Small intestine (tissue), 7 donors: ENCODE results near the gene ARHGAP23. TPM values are rescaled to one million over a fixed set of nuclear protein-coding genes. Genes with fewer than 3 reads are reported as not detected.
"Not testable (repeated sequence)": the region's sequence is repeated elsewhere in the genome, so short reads cannot be mapped to it uniquely, and the experiment has no call there.

ENCODE experiments used
- DNase-seq, 2 donors: peaks; one replicate each; pipeline versions ENCODE4 v3.0.0 to v3.0.0-alpha.2; 2013
- FAIRE-seq: peaks from 2 replicates; lab custom pipeline; 2012; peaks lifted over from hg19 to GRCh38; lab: Jason Lieb, UNC
- H3K27ac ChIP-seq, 3 donors: one replicate each; pipeline ENCODE4 v1.5.1; 2013; ENCODE audit warnings: low read length in 2 of 3, mild to moderate bottlenecking in 2 of 3, control low read depth in 1 of 3, inconsistent platforms in 1 of 3, low read depth in 1 of 3, moderate library complexity in 1 of 3
- H3K27me3 ChIP-seq, 3 donors: one replicate each; pipeline ENCODE4 v1.6.1; 2013; ENCODE audit warnings: low read length in 3 of 3, inconsistent platforms in 1 of 3; ENCODE audit not compliant: control insufficient read depth in 3 of 3, insufficient read depth in 3 of 3
- H3K36me3 ChIP-seq, 3 donors: one replicate each; pipeline ENCODE4 v1.6.1; 2013; ENCODE audit warnings: low read length in 3 of 3, inconsistent platforms in 1 of 3, low read depth in 1 of 3, mild to moderate bottlenecking in 1 of 3, moderate library complexity in 1 of 3; ENCODE audit not compliant: control insufficient read depth in 3 of 3, insufficient read depth in 2 of 3
- H3K4me1 ChIP-seq, 3 donors: one replicate each; pipeline ENCODE4 v1.6.1; 2013; ENCODE audit warnings: low read length in 2 of 3, inconsistent platforms in 1 of 3, low read depth in 1 of 3, mild to moderate bottlenecking in 1 of 3, moderate library complexity in 1 of 3; ENCODE audit not compliant: control insufficient read depth in 3 of 3, insufficient read depth in 2 of 3
- H3K4me3 ChIP-seq, 3 donors: one replicate each; pipeline ENCODE4 v1.5.1; 2013; ENCODE audit warnings: low read length in 3 of 3, control low read depth in 1 of 3, inconsistent platforms in 1 of 3, low read depth in 1 of 3, mild to moderate bottlenecking in 1 of 3, moderate library complexity in 1 of 3
- H3K9me3 ChIP-seq, 2 donors: one replicate each; pipeline ENCODE4 v1.6.1; 2013; ENCODE audit warnings: low read depth in 1 of 2, low read length in 1 of 2; ENCODE audit not compliant: control insufficient read depth in 2 of 2, insufficient read depth in 1 of 2
- WGBS, 3 donors: extraction: QIAGEN DNeasy Blood & Tissue Kit; methylation state at CpG; one replicate each; pipeline ENCODE4 v1.1.7; 2013; 5-methylcytosine and 5-hydroxymethylcytosine counted together
- polyA plus RNA-seq, 4 donors: library from polyadenylated mRNA; stranded (reverse) in 3 of 4; unstranded in 1 of 4; fragments of 200-250 nt in 3 of 4; fragments of 120-200 nt in 1 of 4; gene quantifications; one replicate each; pipeline versions ENCODE4 v1.2.1 to v1.2.3, GENCODE V29; 2013
- donor health status: healthy with polysubstance abuse.
- donor health status: control.
- donor health status: control.
- donor health status: Bipolar disorder and iron deficiency.
- donor health status: healthy.

ARHGAP23 gene
- polyA plus RNA-seq, 4 donors, result 0.89 to 10.4 (median 4.7) TPM

DNA sequence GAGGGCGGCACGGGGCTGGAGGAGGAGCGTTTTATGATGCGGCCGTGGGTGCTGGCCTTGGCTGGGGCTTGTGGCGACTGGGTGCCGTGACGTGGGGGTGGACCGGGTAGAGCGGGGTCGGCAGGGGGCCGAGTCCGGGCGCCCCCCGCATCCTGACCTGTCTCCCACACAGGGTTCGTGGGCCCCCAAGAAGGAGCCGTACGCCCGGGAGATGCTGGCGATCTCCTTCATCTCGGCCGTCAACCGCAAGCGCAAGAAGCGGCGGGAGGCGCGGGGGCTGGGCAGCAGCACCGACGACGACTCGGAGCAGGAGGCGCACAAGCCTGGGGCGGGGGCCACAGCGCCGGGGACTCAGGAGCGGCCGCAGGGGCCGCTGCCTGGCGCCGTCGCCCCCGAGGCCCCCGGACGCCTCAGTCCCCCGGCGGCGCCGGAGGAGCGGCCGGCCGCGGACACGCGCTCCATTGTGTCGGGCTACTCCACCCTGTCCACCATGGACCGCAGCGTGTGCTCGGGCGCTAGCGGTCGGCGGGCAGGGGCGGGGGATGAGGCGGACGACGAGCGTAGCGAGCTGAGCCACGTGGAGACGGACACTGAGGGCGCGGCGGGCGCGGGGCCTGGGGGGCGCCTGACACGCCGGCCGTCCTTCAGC is 81.6 kb downstream of the ARHGAP23 start:
- 1 to 16% (median 6%) methylated on average over 54 to 80 of the region's 80 CpGs for WGBS, 3 donors
- no peaks in the 10 kb centered on the region for H3K9me3 ChIP-seq
- H3K27ac ChIP-seq, result no peak overlapping the region
- FAIRE-seq, result no peak
- peaks cover 0 to 10% (median 0%) of the 10 kb centered on the region in 3 donors for H3K4me1 ChIP-seq
- DNase-seq, result no peak
- peaks cover 0 to 8% (median 0%) of the 10 kb centered on the region in 3 donors for H3K36me3 ChIP-seq
- peaks cover 6 to 39% (median 8%) of the 10 kb centered on the region in 3 donors for H3K27me3 ChIP-seq
- peak overlapping the region in 2 of 3 donors; percentile 3 to 7 for H3K4me3 ChIP-seq

DNA sequence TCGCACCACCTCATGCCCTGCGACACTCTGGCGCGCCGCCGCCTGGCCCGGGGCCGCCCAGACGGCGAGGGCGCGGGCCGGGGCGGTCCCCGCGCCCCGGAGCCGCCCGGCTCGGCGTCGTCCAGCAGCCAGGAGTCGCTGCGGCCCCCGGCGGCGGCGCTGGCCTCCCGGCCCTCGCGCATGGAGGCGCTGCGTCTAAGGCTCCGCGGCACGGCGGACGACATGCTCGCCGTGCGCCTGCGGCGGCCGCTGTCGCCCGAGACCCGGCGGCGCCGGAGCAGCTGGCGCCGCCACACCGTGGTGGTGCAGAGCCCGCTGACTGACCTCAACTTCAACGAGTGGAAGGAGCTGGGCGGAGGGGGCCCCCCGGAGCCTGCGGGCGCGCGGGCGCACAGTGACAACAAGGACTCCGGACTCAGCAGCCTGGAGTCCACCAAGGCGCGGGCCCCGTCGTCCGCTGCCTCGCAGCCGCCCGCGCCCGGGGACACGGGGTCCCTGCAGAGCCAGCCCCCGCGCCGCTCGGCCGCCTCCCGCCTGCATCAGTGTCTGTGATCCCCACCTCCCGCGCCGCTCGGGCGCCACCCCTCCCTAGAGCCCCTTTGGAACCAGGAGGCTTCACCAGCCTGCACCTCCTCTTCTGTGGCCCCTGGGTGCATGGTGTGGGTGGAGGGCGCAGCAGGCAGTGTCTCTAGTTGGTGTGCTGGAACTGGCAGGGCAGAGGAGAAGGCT is 82.3 kb downstream of the ARHGAP23 start:
- 9 to 15% (median 10%) methylated on average over 44 to 86 of the region's 86 CpGs for WGBS, 3 donors
- Histone ChIP-seq H3K27ac (no peak overlapping the region), H3K4me3 (peak overlapping the region in 1 of 3 donors; percentile 3)

DNA sequence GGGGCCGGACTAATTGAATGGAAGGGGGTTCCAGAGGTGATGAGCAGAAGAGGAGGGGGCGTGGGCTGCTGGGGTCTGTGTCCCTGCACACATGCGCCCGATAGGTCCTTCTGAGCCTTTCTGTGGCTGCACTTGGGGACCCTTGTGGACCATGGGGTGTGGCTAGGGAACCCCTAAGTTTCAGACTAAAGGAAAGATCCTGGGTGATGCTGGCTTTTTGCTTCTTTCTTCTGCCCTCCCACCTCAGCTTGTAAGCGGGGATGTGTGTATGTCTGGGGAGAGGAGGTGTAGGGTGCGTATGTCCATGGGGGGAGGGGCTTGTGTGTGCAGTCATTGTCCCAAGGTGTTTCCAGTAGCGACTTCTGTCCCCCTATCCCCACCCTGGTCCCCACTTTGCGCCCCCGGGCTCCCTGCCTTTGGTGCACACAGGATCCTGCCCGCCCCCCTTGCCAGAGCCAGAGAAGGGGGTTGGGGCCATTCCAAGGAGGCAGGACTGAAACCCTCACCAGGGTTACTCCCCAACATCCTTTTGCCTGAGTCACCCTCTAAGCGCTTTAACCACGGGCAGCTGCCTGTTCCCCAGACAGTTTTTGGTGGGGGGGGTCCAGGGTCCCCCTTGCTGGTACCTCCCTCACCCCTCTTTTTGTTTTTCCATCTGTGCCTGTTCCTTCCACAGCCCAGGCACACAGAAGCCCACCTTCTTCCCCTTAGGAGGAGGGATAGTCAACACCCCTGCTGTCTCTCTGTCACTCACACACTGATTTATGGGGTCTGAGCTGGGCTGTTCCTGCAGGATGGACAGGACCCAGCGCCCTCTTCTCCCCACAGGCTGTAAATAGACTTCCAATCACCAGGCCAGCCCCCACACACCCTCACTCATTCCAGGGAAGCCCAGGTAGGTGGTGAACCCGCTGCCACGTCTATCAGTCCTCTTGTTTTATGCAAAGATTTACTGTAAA is 83.2 kb downstream of the ARHGAP23 start:
- no peak overlapping the region for H3K4me3 ChIP-seq
- peaks cover 6 to 39% (median 8%) of the 10 kb centered on the region in 3 donors for H3K27me3 ChIP-seq
- H3K9me3 ChIP-seq, result no peaks in the 10 kb centered on the region
- no peak for FAIRE-seq
- H3K27ac ChIP-seq, result no peak overlapping the region
- DNase-seq, result no peak
- H3K36me3 ChIP-seq, result peaks cover 0 to 4% (median 0%) of the 10 kb centered on the region in 3 donors
- peaks cover 0 to 10% (median 0%) of the 10 kb centered on the region in 3 donors for H3K4me1 ChIP-seq
- 41 to 59% (median 57%) methylated on average over 14 to 15 of the region's 15 CpGs for WGBS, 3 donors

More for the DNA sequence above, 82.3 kb downstream of the ARHGAP23 start:
- Histone ChIP-seq H3K4me1 (peaks cover 0 to 10% (median 0%) of the 10 kb centered on the region in 3 donors), H3K36me3 (peaks cover 0 to 6% (median 0%) of the 10 kb centered on the region in 3 donors), H3K9me3 (no peaks in the 10 kb centered on the region), H3K27me3 (peaks cover 6 to 39% (median 8%) of the 10 kb centered on the region in 3 donors)
- DNase-seq (peak; percentile 4 to 70), FAIRE-seq (no peak)

DNA sequence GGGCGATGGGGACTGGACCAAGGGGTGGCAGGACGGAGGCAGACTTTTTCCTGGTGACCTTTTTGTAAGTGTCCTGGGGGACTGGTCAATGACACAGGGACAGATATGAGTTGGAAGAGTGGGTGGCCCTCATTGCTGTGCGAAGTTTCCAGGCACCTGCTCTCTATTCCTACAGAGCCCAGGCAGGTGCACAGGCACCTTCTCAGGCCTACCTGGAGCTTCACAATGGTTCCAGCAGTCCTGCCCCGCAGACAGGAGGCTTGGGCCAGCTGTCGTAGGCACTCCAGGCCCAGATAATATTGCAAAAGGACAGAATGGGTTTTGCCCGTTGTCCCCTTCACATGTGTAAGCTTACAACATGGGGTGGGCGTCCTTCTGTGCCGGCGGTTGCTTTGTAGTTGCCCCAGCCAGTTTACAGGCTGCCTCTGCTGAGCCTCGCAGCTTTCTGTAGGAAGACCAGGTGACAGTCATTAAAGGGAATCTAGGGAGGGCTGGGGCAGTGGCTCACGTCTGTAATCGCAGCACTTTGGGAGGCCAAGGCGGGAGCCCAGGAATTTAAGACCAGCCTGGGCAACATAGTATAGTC is 84.3 kb downstream of the ARHGAP23 start:
- FAIRE-seq, result no peak
- Histone ChIP-seq H3K27ac (no peak overlapping the region), H3K4me3 (no peak overlapping the region), H3K36me3 (no peaks in the 10 kb centered on the region), H3K9me3 (no peaks in the 10 kb centered on the region), H3K4me1 (peaks cover 0 to 10% (median 0%) of the 10 kb centered on the region in 3 donors), H3K27me3 (peaks cover 6 to 37% (median 8%) of the 10 kb centered on the region in 3 donors)
- no peak for DNase-seq
- WGBS, 3 donors, result 79 to 82% (median 81%) methylated on average over 13 of the region's 13 CpGs

DNA sequence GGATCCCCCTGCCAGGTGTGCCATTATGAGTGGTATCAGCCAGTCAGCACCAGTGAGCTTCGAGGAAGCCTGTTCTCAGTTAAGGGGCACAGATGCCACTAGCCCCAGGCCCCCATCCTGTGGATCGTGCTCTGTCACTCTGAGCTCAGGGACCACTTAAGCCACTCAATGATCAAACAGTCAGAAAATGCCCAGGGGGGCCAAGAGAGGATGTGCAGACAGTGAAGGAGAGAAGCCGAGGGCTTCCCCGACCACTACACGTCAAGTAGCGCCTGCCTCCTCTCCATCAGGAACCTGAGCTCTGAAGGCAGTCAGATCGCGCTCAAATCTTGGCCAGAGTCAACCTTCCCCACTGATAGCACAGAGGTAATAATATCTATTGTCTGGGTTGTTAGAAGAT is 98.3 kb downstream of the ARHGAP23 start:
- not testable (repeated sequence) for DNase-seq, H3K9me3 ChIP-seq

DNA sequence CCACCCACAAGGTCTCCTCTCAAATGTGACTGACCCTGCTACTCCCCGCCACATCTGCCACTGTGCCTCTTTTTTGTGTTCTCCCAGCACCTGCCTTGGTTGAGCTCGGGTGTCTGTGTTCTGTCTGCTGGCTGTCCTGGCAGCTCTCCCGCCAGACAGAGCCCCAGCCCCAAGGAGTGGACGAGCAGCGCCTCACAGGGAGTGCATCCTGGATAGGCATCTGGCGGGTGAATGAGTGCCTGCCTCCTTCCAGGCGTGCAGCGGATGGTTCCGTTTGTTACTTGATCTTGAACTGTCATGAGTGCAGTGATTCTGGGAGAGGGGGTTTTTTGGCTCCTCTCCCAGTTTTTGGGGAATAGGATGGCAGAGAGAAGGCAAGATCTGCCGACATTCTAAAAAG is 99.9 kb downstream of the ARHGAP23 start:
- H3K9me3 ChIP-seq, H3K27ac ChIP-seq, DNase-seq, H3K36me3 ChIP-seq, FAIRE-seq, H3K4me1 ChIP-seq, H3K4me3 ChIP-seq: not testable (repeated sequence)
- peaks cover 0 to 21% (median 0%) of the 10 kb centered on the region in 3 donors for H3K27me3 ChIP-seq
- 25 to 35% (median 30%) methylated on average over 10 of the region's 10 CpGs for WGBS, 3 donors

More for the DNA sequence above, 98.3 kb downstream of the ARHGAP23 start:
- not testable (repeated sequence) for H3K27me3 ChIP-seq, FAIRE-seq, H3K4me1 ChIP-seq, H3K4me3 ChIP-seq, H3K36me3 ChIP-seq, H3K27ac ChIP-seq
- whole genome bisulfite sequencing, 3 donors, result 41 to 63% (median 55%) methylated on average over 7 to 8 of the region's 8 CpGs

DNA sequence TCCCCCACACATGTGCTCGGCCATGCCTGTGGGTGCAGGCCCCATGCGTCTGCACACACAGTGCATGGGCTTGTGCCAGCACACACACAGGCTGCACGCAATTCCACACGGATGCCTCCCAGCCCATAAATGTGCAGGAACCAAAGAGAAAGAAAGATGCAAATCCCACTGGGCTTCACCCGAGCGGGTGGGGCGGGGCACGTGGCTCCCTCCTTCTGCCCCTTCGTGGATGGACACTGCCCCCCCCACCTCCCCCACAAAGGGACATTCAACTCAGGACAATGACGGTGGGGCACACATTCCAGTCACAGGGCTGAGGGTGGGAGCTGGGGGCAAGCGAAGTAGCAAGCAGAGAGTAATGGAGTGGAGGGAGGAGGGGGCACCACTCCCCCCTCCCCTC is 102.6 kb downstream of the ARHGAP23 start:
- not testable (repeated sequence) for H3K4me1 ChIP-seq, H3K27ac ChIP-seq, H3K4me3 ChIP-seq, H3K9me3 ChIP-seq, DNase-seq, H3K36me3 ChIP-seq, FAIRE-seq
- H3K27me3 ChIP-seq, result peaks cover 0 to 38% (median under 1%) of the 10 kb centered on the region in 3 donors
- WGBS, 3 donors, result 25 to 49% (median 39%) methylated on average over 9 to 10 of the region's 11 CpGs
